Measurements from ENCODE around the gene SCRT2.
A peak's percentile ranks its signal among the peaks of the same experiment; 100 is the strongest.
"Not testable (repeated sequence)": the region's sequence is repeated elsewhere in the genome, so short reads cannot be mapped to it uniquely, and the experiment has no call there.

The SCRT2 gene

GRCh38 chr20:644692-645317 is 30.8 kb downstream of the SCRT2 start:
- H3K36me3 Mint-ChIP-seq (ENCODE audit: low read depth), result peaks cover 32% of the 10 kb centered on the region
- H3K9me3 Mint-ChIP-seq, result no peaks in the 10 kb centered on the region
- H3K27me3 Mint-ChIP-seq, result peaks cover 25% of the 10 kb centered on the region
- H3K4me1 Mint-ChIP-seq (ENCODE audit: low read depth), result peaks cover 14% of the 10 kb centered on the region
- DNase-seq, result no peak
- no peak overlapping the region for H3K4me3 Mint-ChIP-seq
- H3K27ac Mint-ChIP-seq, result no peak overlapping the region

GRCh38 chr20:642398-643174 is 33.0 kb downstream of the SCRT2 start:
- DNase-seq, result no peak
- H3K27me3 Mint-ChIP-seq, result peaks cover 25% of the 10 kb centered on the region
- peak overlapping the region; percentile 37 for H3K27ac Mint-ChIP-seq
- no peaks in the 10 kb centered on the region for H3K9me3 Mint-ChIP-seq
- H3K4me3 Mint-ChIP-seq, result no peak overlapping the region
- H3K36me3 Mint-ChIP-seq (ENCODE audit: low read depth), result peaks cover 11% of the 10 kb centered on the region
- H3K4me1 Mint-ChIP-seq (ENCODE audit: low read depth), result peaks cover 14% of the 10 kb centered on the region

- not testable (repeated sequence) for H3K4me3 Mint-ChIP-seq; H3K9me3 Mint-ChIP-seq; DNase-seq; H3K36me3 Mint-ChIP-seq (ENCODE audit: low read depth); H3K27ac Mint-ChIP-seq
- Mint-ChIP-seq H3K4me1 (ENCODE audit: low read depth) (peaks cover 14% of the 10 kb centered on the region), H3K27me3 (peaks cover 27% of the 10 kb centered on the region)
Observed at GRCh38 chr20:642013-642397, 33.6 kb downstream of the SCRT2 start.

- Mint-ChIP-seq H3K36me3 (ENCODE audit: low read depth) (no peaks in the 10 kb centered on the region), H3K9me3 (no peaks in the 10 kb centered on the region), H3K27ac (no peak overlapping the region), H3K27me3 (peaks cover 27% of the 10 kb centered on the region), H3K4me3 (no peak overlapping the region), H3K4me1 (ENCODE audit: low read depth) (peaks cover 14% of the 10 kb centered on the region)
- no peak for DNase-seq
Observed at GRCh38 chr20:641516-641875, 34.1 kb downstream of the SCRT2 start.

GRCh38 chr20:640674-641515 is 34.7 kb downstream of the SCRT2 start:
- H3K4me3 Mint-ChIP-seq, result no peak overlapping the region
- peaks cover 27% of the 10 kb centered on the region for H3K27me3 Mint-ChIP-seq
- H3K27ac Mint-ChIP-seq, result peak overlapping the region; percentile 32
- no peaks in the 10 kb centered on the region for H3K36me3 Mint-ChIP-seq (ENCODE audit: low read depth)
- H3K9me3 Mint-ChIP-seq, result no peaks in the 10 kb centered on the region
- peaks cover 11% of the 10 kb centered on the region for H3K4me1 Mint-ChIP-seq (ENCODE audit: low read depth)
- DNase-seq, result no peak

DNA sequence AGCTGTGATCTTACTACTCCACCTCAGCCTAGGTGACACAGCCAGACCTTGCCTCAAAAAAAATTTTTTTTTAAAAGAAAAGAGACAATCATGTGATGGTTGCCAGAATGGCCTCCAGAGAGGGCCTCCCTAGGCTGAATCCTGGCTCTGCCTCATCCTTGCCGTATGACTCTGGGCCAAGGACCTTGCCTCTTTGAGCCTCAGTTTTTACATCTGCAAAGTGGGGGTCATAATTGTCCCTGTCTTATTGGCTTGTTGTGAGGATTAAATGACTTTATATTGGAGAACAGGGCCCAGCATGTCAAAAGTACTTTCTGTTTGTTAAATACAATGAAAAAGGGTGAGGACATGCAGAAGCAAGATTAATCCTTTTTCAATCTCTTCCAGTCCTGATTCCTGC is 37.0 kb downstream of the SCRT2 start:
- Mint-ChIP-seq H3K9me3 (no peaks in the 10 kb centered on the region), H3K4me1 (ENCODE audit: low read depth) (peaks cover 6% of the 10 kb centered on the region), H3K4me3 (no peak overlapping the region), H3K27ac (no peak overlapping the region), H3K36me3 (ENCODE audit: low read depth) (no peaks in the 10 kb centered on the region), H3K27me3 (peaks cover 19% of the 10 kb centered on the region)
- DNase-seq, result no peak

DNA sequence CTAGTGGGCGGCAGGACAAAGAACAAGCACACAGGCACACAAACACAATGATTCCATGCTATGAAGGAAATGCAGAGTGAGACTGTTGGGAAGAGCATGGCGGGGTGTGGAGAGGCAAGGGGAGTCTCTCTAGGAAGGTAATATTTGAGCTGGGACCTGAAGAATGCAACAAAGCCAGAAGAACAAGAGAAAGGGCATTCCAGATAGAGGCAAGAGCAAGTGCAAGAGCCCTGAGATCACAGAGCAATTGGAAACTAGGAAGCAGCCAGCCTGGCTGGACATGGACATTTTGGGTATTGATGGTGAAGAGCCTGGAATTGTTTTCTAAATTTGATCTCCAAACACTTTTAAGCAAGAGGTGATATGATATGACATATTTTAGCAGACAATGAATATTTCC is 38.0 kb downstream of the SCRT2 start:
- Mint-ChIP-seq H3K4me1 (ENCODE audit: low read depth) (peaks cover 4% of the 10 kb centered on the region), H3K4me3 (no peak overlapping the region), H3K27me3 (peaks cover 9% of the 10 kb centered on the region), H3K27ac (no peak overlapping the region), H3K36me3 (ENCODE audit: low read depth) (no peaks in the 10 kb centered on the region), H3K9me3 (no peaks in the 10 kb centered on the region)
- no peak for DNase-seq

- Mint-ChIP-seq H3K36me3 (ENCODE audit: low read depth) (no peaks in the 10 kb centered on the region), H3K4me1 (ENCODE audit: low read depth) (no peaks in the 10 kb centered on the region), H3K27me3 (peaks cover 2% of the 10 kb centered on the region), H3K4me3 (no peak overlapping the region), H3K9me3 (no peaks in the 10 kb centered on the region), H3K27ac (no peak overlapping the region)
- DNase-seq, result no peak
Observed at GRCh38 chr20:635893-636338, 39.7 kb downstream of the SCRT2 start.

GRCh38 chr20:635028-635892 is 40.3 kb downstream of the SCRT2 start:
- Mint-ChIP-seq H3K36me3 (ENCODE audit: low read depth) (no peaks in the 10 kb centered on the region), H3K27ac (no peak overlapping the region), H3K27me3 (peaks cover 2% of the 10 kb centered on the region), H3K4me1 (ENCODE audit: low read depth) (no peaks in the 10 kb centered on the region), H3K9me3 (no peaks in the 10 kb centered on the region), H3K4me3 (no peak overlapping the region)
- no peak for DNase-seq

DNA sequence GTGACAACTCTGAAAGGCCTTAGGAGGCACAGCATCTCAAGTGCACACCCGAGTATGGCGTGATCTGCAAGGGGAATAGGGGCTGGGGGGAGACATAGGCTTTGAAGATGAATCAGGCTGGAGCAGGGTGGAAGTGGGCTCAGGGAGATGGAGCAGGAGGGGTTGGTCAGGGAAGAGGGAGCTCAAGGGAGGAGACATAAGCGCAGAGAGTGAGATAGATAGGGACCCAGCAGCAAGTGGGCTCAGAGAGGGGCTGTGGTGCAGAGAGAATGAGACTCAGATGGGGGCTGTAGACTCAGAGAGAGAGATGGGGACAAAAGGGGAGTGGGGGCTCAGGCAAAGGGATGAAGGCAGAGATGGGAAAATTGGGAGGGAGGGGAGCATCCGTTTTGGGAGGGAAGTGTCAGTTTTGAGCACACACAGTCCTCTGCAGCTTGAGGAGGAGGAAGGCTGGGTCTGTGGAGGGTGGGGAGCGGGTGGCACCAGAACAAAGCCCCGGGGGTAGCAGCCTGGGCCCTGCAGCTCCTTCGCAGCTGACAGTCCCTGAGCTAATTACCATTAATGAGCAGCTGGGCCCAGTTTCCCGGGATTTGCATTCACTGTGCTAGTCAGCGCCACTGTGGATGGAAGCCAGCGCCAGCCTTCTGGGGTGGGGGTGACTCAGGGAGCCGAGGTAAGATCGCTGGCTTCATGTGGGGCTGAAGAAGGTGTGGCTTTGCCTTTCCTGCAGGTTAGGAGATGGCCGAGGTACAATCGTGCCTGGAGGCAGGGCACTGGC is 41.3 kb downstream of the SCRT2 start:
- H3K9me3 Mint-ChIP-seq, result no peaks in the 10 kb centered on the region
- H3K36me3 Mint-ChIP-seq (ENCODE audit: low read depth), result no peaks in the 10 kb centered on the region
- H3K27me3 Mint-ChIP-seq, result peaks cover 6% of the 10 kb centered on the region
- H3K4me3 Mint-ChIP-seq, result no peak overlapping the region
- DNase-seq, result no peak
- H3K27ac Mint-ChIP-seq, result no peak overlapping the region
- no peaks in the 10 kb centered on the region for H3K4me1 Mint-ChIP-seq (ENCODE audit: low read depth)

- H3K4me3 Mint-ChIP-seq, result no peak overlapping the region
- H3K27me3 Mint-ChIP-seq, result peaks cover 12% of the 10 kb centered on the region
- no peaks in the 10 kb centered on the region for H3K36me3 Mint-ChIP-seq (ENCODE audit: low read depth)
- DNase-seq, result no peak
- no peaks in the 10 kb centered on the region for H3K9me3 Mint-ChIP-seq
- H3K27ac Mint-ChIP-seq, result no peak overlapping the region
- H3K4me1 Mint-ChIP-seq (ENCODE audit: low read depth), result no peaks in the 10 kb centered on the region
Observed at GRCh38 chr20:631101-631500, 44.5 kb downstream of the SCRT2 start.

DNA sequence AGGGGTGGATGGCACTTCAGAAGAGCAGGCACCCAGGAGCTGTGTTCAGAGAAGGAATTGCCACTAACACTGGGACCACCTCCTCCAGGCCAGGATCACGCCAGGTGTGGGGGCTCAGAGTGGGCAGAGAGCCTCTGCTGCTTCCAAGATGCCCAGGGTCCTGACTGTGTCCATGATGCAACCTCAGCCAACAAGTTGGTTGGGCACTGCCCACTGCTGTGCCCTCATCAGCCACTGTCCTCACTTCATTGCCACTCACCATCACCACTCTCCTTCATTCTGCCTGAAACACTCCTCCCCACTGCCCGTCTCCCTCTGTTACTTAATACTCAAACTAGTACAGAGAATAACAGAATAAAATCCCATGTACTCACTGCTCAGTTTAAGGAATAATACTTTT is 49.0 kb downstream of the SCRT2 start:
- H3K27me3 Mint-ChIP-seq, result peaks cover 27% of the 10 kb centered on the region
- H3K27ac Mint-ChIP-seq, result no peak overlapping the region
- H3K9me3 Mint-ChIP-seq, result no peaks in the 10 kb centered on the region
- DNase-seq, result no peak
- no peaks in the 10 kb centered on the region for H3K36me3 Mint-ChIP-seq (ENCODE audit: low read depth)
- no peak overlapping the region for H3K4me3 Mint-ChIP-seq
- H3K4me1 Mint-ChIP-seq (ENCODE audit: low read depth), result no peaks in the 10 kb centered on the region

GRCh38 chr20:625360-625932 is 50.2 kb downstream of the SCRT2 start:
- Mint-ChIP-seq H3K27ac (no peak overlapping the region), H3K36me3 (ENCODE audit: low read depth) (no peaks in the 10 kb centered on the region), H3K9me3 (no peaks in the 10 kb centered on the region), H3K27me3 (peaks cover 34% of the 10 kb centered on the region), H3K4me3 (no peak overlapping the region), H3K4me1 (ENCODE audit: low read depth) (no peaks in the 10 kb centered on the region)
- no peak for DNase-seq
